ENCODE measurements around the gene DMXL1. TPM values are rescaled to one million over a fixed set of nuclear protein-coding genes. Genes with fewer than 3 reads are reported as not detected.
"Not testable (repeated sequence)": the region's sequence is repeated elsewhere in the genome, so short reads cannot be mapped to it uniquely, and the experiment has no call there.

The DMXL1 gene
- polyA plus RNA-seq, 1 donor from 2014 or later = 41.0 TPM

DNA sequence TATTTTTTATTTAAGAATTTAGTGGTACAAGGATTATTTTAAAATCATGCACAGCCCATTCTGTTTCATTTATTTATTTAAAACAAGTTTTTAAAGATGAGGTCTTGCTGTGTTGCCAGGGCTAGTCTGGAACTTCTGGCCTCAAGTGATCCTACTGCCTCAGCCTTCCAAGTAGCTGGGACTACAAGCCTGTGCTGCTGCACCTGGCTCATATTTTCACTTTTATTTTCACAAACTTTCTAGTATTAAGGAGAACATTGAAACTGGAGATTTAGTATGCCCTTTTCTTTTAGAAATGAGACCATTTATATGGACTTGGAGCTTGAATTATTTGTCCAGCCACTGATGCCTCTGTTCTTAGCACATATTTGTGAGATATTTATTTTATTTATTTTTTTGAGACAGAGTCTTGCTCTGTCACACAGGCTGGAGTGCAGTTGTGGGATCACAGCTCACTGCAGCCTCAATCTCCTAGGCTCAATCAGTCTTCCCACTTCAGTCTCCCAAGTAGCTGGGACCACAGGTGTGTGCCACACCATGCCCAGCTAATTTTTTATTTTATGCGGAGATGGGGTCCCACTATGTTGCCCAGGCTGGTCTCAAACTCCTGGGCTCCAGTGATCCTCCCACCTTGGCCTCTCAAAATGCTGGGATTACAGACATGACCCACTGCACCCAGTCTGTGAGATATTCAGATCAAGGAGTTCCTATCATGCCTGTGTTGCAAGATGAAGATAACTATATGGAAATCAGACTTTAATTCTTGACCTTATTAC lies 7.4 kb downstream of the DMXL1 start:
- Mint-ChIP-seq H3K9me3 (no peaks in the 10 kb centered on the region), H3K27me3 (no peaks in the 10 kb centered on the region), H3K36me3 (peaks cover 6% of the 10 kb centered on the region), H3K27ac (no peak overlapping the region), H3K4me1 (peaks cover 49 to 59% (median 53%) of the 10 kb centered on the region in 3 donors), H3K4me3 (peak overlapping the region in 1 of 4 donors; percentile 80)

DNA sequence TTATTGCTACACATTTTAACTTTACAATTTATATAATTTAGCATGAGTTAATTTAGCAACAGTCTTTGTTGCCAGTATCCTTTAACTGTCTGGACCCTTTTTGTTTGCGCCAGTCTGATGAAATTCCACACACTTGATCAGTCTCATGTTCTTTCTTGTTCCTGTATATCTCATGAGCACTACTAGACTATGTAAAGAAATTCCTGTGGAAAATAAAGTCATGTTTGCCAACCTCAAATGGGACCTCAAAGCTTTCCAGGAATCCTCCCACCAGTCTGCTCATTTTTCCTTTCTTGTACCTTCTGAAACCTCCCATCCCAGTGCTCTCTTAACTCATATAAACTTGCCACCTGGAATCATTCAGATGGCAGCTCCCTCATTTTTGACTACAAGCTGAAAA lies 8.0 kb downstream of the DMXL1 start:
- no peaks in the 10 kb centered on the region for H3K9me3 Mint-ChIP-seq
- H3K27me3 Mint-ChIP-seq = no peaks in the 10 kb centered on the region
- peaks cover 6% of the 10 kb centered on the region for H3K36me3 Mint-ChIP-seq
- H3K4me1 Mint-ChIP-seq = peaks cover 53 to 61% (median 55%) of the 10 kb centered on the region in 3 donors
- peak overlapping the region in 1 of 3 donors; percentile 4 for H3K27ac Mint-ChIP-seq
- peak overlapping the region in 3 of 4 donors; percentile 18 to 51 (median 30) for H3K4me3 Mint-ChIP-seq

DNA sequence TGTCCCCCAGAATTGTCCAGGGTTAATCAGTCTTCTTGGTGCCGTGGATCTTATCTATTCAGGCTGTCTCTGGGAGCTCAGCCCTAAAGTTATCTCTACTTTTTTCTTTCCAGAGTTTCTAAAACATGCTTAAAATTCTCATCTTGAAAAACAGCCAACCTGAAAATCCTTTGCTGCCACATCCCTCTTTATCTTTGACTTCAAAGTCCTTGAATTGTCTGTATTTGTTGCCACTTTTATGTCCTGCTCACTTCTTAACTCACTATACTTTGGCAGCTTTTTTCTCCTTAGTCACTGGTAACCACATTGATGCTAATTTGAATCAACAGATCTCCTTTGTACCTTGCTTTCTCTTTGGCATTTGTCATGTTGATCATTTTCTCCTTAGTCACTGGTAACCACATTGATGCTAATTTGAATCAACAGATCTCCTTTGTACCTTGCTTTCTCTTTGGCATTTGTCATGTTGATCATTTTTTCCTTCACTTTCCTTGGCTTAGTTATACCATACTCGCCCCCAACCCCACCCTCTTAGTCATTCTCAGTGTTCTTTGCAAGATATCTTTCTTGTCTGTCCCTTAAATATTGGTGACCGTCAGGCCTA lies 8.5 kb downstream of the DMXL1 start:
- H3K27me3 Mint-ChIP-seq = no peaks in the 10 kb centered on the region
- peak overlapping the region in 3 of 4 donors; percentile 30 to 51 (median 46) for H3K4me3 Mint-ChIP-seq
- peaks cover 51 to 59% (median 51%) of the 10 kb centered on the region in 3 donors for H3K4me1 Mint-ChIP-seq
- H3K27ac Mint-ChIP-seq = peak overlapping the region in 2 of 3 donors; percentile 4 to 36
- peaks cover 4% of the 10 kb centered on the region for H3K36me3 Mint-ChIP-seq
- H3K9me3 Mint-ChIP-seq = no peaks in the 10 kb centered on the region

DNA sequence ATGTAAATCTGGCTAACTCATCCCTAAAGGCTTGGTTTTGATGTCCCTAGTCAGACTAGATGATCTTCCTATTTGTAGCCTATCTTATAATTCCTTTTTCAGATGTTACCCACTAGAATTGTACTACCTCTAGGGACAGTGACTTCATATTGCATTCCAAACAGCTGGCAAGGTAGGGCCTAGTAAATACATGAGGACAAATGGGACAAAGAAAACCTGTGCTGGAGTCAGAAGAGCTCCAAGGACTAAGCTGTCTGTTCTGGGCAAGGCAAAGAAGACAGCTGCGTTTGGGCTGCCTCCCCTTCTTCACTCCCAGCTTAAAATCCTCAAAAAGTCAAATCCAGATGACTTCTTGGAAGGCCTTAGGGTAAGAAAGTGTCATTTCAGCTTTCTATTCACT lies 10.0 kb downstream of the DMXL1 start:
- Mint-ChIP-seq H3K27ac (peak overlapping the region in 1 of 3 donors; percentile 17), H3K27me3 (no peaks in the 10 kb centered on the region), H3K9me3 (peaks cover 0 to 7% (median 0%) of the 10 kb centered on the region in 3 donors), H3K36me3 (peaks cover 6% of the 10 kb centered on the region), H3K4me1 (peaks cover 54 to 62% (median 59%) of the 10 kb centered on the region in 3 donors), H3K4me3 (no peak overlapping the region)

DNA sequence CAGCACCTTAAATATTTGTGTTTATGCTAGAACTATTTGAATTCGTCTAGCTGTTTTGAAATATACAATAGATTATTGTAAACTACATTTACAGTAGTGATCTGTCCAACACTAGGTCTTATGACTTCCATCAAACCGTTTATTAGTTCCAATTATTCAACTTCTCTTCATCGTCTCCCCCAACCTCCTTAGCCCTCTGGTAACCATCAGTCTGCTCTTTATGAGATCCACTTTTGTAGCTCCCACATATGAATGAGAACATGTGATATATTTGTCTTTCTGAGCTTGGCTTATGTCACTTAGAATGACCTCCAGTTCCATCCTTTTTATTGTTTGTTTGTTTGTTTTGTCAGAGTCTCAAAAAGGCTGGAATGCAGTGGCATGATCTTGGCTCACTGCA lies 11.8 kb downstream of the DMXL1 start:
- Mint-ChIP-seq H3K9me3 (peaks cover 0 to 11% (median 2%) of the 10 kb centered on the region in 3 donors), H3K36me3 (peaks cover 7% of the 10 kb centered on the region), H3K27me3 (no peaks in the 10 kb centered on the region), H3K4me3 (peak overlapping the region in 2 of 4 donors; percentile 25 to 75), H3K27ac (no peak overlapping the region), H3K4me1 (peaks cover 58 to 70% (median 70%) of the 10 kb centered on the region in 3 donors)

DNA sequence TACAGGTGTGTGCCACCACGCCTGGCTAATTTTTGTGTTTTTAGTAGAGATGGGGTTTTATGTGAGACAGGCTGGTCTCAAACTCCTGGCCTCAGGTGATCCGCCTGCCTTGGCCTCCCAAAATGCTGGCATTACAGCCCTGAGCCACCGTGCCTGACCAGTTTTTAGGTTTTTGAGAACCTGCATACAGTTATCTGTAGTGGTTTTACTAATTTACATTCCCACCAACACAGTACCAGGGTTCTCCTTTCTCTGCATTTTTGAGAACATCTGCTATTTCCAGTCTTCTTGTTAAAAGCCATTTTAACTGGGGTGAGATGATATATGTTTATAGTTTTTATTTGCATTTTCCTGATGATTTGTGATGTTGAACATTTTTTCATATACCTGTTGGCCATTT lies 12.8 kb downstream of the DMXL1 start:
- H3K27me3 Mint-ChIP-seq = no peaks in the 10 kb centered on the region
- peaks cover 0 to 11% (median 2%) of the 10 kb centered on the region in 3 donors for H3K9me3 Mint-ChIP-seq
- H3K36me3 Mint-ChIP-seq = peaks cover 7% of the 10 kb centered on the region
- H3K27ac Mint-ChIP-seq = peak overlapping the region; percentile 22 to 82 (median 50)
- H3K4me3 Mint-ChIP-seq = peak overlapping the region in 2 of 4 donors; percentile 75 to 79
- peaks cover 62 to 78% (median 70%) of the 10 kb centered on the region in 3 donors for H3K4me1 Mint-ChIP-seq

DNA sequence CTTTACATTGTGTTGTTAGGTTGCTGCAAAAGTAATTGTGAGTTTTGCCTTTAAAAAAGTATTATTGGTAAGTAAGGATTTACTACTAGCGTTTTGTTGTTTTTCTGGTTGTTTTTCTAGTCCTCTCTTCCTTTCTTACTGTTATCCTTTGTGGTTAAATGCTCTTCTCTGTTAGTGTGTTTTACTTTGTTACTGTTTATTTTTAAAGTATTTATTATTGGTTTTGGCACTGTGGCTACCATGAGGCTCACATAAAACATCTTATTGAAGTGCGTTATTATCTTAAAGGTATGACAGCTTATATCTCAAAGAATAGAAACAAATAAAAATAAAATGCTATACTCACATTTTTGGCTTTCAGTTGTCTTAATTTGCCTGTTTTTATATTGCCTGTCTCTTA lies 17.6 kb downstream of the DMXL1 start:
- Mint-ChIP-seq H3K27ac (peak overlapping the region in 1 of 3 donors; percentile 32), H3K9me3 (peaks cover 2 to 11% (median 6%) of the 10 kb centered on the region in 3 donors), H3K4me1 (peaks cover 37 to 57% (median 49%) of the 10 kb centered on the region in 3 donors), H3K4me3 (peak overlapping the region in 1 of 4 donors; percentile 34), H3K27me3 (no peaks in the 10 kb centered on the region), H3K36me3 (peaks cover 5% of the 10 kb centered on the region)

DNA sequence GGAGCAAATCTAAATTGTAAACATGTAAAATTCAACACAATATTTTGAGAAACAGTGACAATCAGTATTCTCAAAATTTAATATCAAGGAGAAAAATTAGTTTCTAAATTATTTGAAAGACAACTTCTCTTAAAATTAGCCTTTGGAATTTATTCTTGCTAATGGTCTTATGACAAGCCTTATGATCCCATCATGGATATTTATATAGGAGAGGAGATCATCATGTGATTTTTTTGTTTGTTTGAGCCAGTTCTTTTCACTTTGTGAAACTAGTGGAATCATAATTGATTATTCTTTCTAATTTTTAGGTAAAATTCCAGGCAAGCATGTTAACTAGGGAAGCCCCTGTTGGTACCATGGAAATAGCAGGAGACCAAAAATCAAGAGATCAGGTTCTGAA lies 24.7 kb downstream of the DMXL1 start:
- H3K4me1 Mint-ChIP-seq = peaks cover 31 to 44% (median 33%) of the 10 kb centered on the region in 3 donors
- no peaks in the 10 kb centered on the region for H3K27me3 Mint-ChIP-seq
- H3K36me3 Mint-ChIP-seq = peaks cover 8% of the 10 kb centered on the region
- H3K9me3 Mint-ChIP-seq = peaks cover 0 to 6% (median 0%) of the 10 kb centered on the region in 3 donors
- H3K27ac Mint-ChIP-seq = no peak overlapping the region
- no peak overlapping the region for H3K4me3 Mint-ChIP-seq

DNA sequence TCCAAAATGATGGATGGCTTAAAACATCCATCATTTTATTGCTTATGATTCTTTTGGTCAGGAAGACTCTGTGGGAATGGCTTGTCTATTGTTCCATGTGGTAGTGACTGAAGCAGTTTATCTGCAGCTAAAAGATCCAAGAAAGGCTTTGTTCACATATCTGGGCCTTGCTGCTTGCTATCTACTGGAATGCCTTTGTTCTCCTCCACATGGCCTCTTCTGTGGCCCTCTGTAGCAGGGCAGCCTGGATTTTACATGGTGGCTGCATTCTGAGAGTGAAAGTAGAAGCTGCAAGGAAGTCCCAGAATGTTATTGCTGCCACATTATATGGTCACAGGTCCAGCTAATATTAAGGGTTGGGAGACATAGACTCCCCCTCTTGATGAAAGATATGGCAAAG lies 35.1 kb downstream of the DMXL1 start:
- peaks cover 5 to 17% (median 10%) of the 10 kb centered on the region in 3 donors for H3K4me1 Mint-ChIP-seq
- H3K27ac Mint-ChIP-seq = peak overlapping the region in 1 of 3 donors; percentile 5
- H3K27me3 Mint-ChIP-seq = no peaks in the 10 kb centered on the region
- no peaks in the 10 kb centered on the region for H3K9me3 Mint-ChIP-seq
- H3K36me3 Mint-ChIP-seq = peaks cover 21% of the 10 kb centered on the region
- H3K4me3 Mint-ChIP-seq = no peak overlapping the region

DNA sequence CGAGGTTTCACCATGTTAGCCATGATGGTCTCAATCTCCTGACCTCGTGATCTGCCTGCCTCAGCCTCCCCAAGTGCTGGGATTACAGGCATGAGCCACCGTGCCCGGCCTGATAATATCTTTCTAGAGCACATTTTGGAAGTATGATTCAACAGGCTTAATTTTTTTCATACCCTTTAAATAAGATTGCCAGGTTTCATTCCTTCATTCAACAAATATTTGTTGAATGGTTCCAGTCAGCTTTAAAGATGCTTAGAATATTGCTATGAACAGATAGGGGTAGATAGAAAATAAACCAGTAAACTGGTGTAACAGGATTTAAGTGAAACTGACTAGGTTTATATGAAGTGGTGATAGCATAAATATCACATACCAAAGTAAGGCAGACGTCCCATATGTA lies 41.3 kb downstream of the DMXL1 start:
- Mint-ChIP-seq H3K27ac (peak overlapping the region in 1 of 3 donors; percentile 76), H3K27me3 (no peaks in the 10 kb centered on the region), H3K4me3 (no peak overlapping the region), H3K4me1 (peaks cover 2 to 6% (median 4%) of the 10 kb centered on the region in 3 donors), H3K9me3 (no peaks in the 10 kb centered on the region), H3K36me3 (peaks cover 22% of the 10 kb centered on the region)

DNA sequence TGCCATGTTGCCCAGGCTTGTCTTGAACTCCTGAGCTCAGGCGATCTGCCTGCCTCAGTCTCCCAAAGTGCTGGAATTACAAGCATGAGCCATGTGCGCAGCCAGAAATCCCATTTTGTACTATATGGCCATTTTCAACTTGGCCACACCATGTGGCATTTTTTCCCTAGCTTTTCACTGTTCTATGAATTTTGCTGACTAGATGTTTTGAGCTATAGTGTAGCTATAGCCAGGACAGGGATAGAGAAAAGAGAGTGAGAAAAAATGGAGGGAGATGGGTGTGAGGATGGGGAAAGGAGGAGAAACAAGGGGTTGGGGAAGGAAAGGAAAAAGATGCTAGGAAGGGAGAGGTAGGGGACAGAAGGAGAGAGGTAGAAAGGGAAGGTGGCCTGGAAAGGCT lies 46.4 kb downstream of the DMXL1 start:
- Mint-ChIP-seq H3K4me1 (peaks cover 0 to 2% (median 1%) of the 10 kb centered on the region in 3 donors), H3K36me3 (peaks cover 16% of the 10 kb centered on the region), H3K4me3 (no peak overlapping the region), H3K9me3 (peaks cover 0 to 2% (median 0%) of the 10 kb centered on the region in 3 donors), H3K27ac (peak overlapping the region; percentile 11 to 25 (median 18)), H3K27me3 (no peaks in the 10 kb centered on the region)

DNA sequence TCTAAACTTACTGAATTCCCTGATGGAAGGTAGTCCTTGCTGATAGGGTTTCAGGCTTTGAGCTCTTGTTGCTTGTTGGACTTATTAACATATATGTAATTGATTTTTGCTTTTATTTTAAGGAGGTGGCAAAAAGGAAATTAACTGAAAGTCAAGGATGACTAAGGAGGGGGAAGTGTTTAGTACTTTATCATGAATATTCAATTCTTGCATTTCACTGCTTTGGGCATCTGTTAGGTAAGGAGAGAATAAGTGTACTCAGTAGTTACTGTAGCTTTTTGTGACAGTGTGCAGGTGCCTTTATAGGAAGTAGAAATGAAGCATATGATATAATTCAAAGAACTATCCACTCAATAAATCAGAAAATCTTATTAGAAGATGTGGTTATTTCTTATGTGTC lies 47.1 kb downstream of the DMXL1 start:
- H3K9me3 Mint-ChIP-seq = peaks cover 0 to 2% (median 0%) of the 10 kb centered on the region in 3 donors
- peaks cover 13% of the 10 kb centered on the region for H3K36me3 Mint-ChIP-seq
- peaks cover 0 to 2% (median 0%) of the 10 kb centered on the region in 3 donors for H3K4me1 Mint-ChIP-seq
- H3K27ac Mint-ChIP-seq = peak overlapping the region; percentile 18 to 65 (median 25)
- H3K4me3 Mint-ChIP-seq = peak overlapping the region in 1 of 4 donors; percentile 56
- no peaks in the 10 kb centered on the region for H3K27me3 Mint-ChIP-seq

DNA sequence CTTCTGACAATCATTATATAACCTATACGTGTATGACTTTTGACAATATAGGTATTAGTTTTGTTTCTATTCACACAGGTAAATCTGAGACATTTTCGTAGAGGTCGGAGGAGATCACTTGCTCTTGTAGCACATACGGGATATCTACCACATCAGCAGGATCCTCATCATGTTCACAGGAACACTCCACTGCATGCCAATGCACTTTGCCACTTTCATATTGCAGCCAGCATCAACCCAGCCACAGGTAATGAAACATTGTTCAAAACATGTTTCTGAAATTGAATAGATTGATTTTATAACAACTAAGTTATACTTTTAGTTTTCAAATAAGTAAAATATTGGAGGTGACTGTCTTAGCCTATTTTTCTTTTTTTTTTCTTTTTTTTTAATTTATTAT lies 50.0 kb downstream of the DMXL1 start:
- Mint-ChIP-seq H3K27ac (no peak overlapping the region), H3K4me1 (peaks cover 0 to 2% (median 0%) of the 10 kb centered on the region in 3 donors), H3K9me3 (peaks cover 0 to 2% (median 0%) of the 10 kb centered on the region in 3 donors), H3K4me3 (no peak overlapping the region), H3K36me3 (peaks cover 11% of the 10 kb centered on the region), H3K27me3 (no peaks in the 10 kb centered on the region)

DNA sequence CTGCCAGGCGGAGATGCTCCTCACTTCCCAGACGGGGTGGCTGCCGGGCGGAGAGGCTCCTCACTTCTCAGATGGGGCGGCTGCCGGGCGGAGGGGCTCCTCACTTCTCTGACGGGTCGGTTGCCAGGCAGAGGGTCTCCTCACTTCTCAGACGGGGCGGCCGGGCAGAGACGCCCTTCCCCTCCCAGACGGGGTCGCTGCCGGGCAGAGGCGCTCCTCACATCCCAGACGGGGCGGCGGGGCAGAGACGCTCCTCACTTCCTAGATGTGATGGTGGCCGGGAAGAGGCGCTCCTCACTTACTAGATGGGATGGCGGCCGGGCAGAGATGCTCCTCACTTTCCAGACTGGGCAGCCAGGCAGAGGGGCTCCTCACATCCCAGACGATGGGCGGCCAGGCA lies 51.6 kb downstream of the DMXL1 start:
- not testable (repeated sequence) for H3K27ac Mint-ChIP-seq, H3K27me3 Mint-ChIP-seq, H3K4me1 Mint-ChIP-seq, H3K4me3 Mint-ChIP-seq, H3K9me3 Mint-ChIP-seq
- peaks cover 13% of the 10 kb centered on the region for H3K36me3 Mint-ChIP-seq

DNA sequence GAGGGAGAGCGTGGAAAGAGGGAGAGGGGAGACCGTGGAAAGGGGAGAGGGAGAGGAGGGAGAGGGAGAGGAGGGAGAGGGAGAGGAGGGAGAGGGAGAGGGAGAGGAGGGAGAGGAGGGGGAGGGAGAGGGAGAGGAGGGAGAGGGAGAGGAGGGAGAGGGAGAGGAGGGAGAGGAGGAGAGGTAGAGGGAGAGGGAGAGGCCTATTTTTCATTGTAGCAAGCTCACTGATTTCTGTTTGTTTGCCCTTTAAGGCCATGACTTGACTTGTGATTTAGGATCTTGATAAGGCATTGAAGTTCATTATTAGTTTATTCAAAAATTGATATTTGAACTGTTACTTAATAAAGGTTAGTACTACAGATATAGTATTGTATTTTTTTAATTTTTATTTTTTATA lies 52.4 kb downstream of the DMXL1 start:
- Mint-ChIP-seq H3K4me1 (no peaks in the 10 kb centered on the region), H3K27me3 (no peaks in the 10 kb centered on the region), H3K36me3 (peaks cover 10% of the 10 kb centered on the region), H3K9me3 (peaks cover 0 to 2% (median 0%) of the 10 kb centered on the region in 3 donors), H3K4me3 (no peak overlapping the region), H3K27ac (no peak overlapping the region)
